Measurements from ENCODE around the gene PLEKHM3.

The PLEKHM3 gene

GRCh38 chr2:207868855-207869596 lies 156.3 kb downstream of the PLEKHM3 start:
- no peak overlapping the region for H3K18ac ChIP-seq (ENCODE audit: low read depth in 1 of 2, low read length in 2 of 2)
- no peak overlapping the region for H3K14ac ChIP-seq (ENCODE audit: low read length in 2 of 2)
- H3K27ac ChIP-seq (ENCODE audit: low read length, poor library complexity, severe bottlenecking), result peak overlapping the region; percentile 83
- H3K9ac ChIP-seq (ENCODE audit: low read length), result peak overlapping the region; percentile 63
- no peaks in the 10 kb centered on the region for H3K36me3 ChIP-seq (ENCODE audit: control insufficient read depth in 1 of 2, insufficient read depth in 2 of 2, low read depth in 1 of 2, low read length in 2 of 2)
- H3K4me3 ChIP-seq (ENCODE audit: insufficient read depth in 1 of 2, low read depth in 1 of 2, low read length in 2 of 2), result no peak overlapping the region
- H2AFZ ChIP-seq (ENCODE audit: low read depth, low read length), result no peak overlapping the region
- H3K4ac ChIP-seq (ENCODE audit: low read depth in 1 of 2, low read length in 2 of 2), result no peak overlapping the region
- H2BK120ac ChIP-seq (ENCODE audit: low read depth, low read length), result no peak overlapping the region
- no peak overlapping the region for H4K8ac ChIP-seq (ENCODE audit: low read length)
- no peak overlapping the region for H2AK5ac ChIP-seq (ENCODE audit: low read length, severe bottlenecking)
- WGBS, result 89% methylated on average over 5 of the region's 5 CpGs
- H3K79me1 ChIP-seq (replicated peaks; ENCODE audit: low read length, poor library complexity, severe bottlenecking), result peaks cover 3% of the 10 kb centered on the region
- no peak for DNase-seq
- H2BK15ac ChIP-seq (ENCODE audit: low read depth, poor library complexity, severe bottlenecking), result no peak overlapping the region
- H3K4me2 ChIP-seq (ENCODE audit: low read length, poor library complexity, severe bottlenecking), result no peak overlapping the region
- H3K27me3 ChIP-seq (ENCODE audit: control insufficient read depth in 1 of 2, insufficient read depth in 1 of 2, low read length in 2 of 2), result no peaks in the 10 kb centered on the region
- H3K9me3 ChIP-seq (ENCODE audit: control insufficient read depth, low read length), result no peaks in the 10 kb centered on the region
- H2BK12ac ChIP-seq (ENCODE audit: low read length in 2 of 2), result no peak overlapping the region
- peaks cover 5% of the 10 kb centered on the region for H3K4me1 ChIP-seq (ENCODE audit: control insufficient read depth, insufficient read depth, low read depth, low read length)
- H3K23ac ChIP-seq (ENCODE audit: low read length in 2 of 2), result no peak overlapping the region
- no peak overlapping the region for H2BK5ac ChIP-seq (ENCODE audit: low read depth, low read length, poor library complexity, severe bottlenecking)
- no peak overlapping the region for H4K91ac ChIP-seq (ENCODE audit: low read length)

- Histone ChIP-seq H3K4me1 (ENCODE audit: control insufficient read depth, insufficient read depth, low read depth, low read length) (peaks cover 10% of the 10 kb centered on the region), H4K91ac (ENCODE audit: low read length) (no peak overlapping the region), H3K4me2 (ENCODE audit: low read length, poor library complexity, severe bottlenecking) (no peak overlapping the region), H3K14ac (ENCODE audit: low read length in 2 of 2) (no peak overlapping the region), H2AFZ (ENCODE audit: low read depth, low read length) (no peak overlapping the region), H2BK5ac (ENCODE audit: low read depth, low read length, poor library complexity, severe bottlenecking) (no peak overlapping the region), H3K36me3 (ENCODE audit: control insufficient read depth in 1 of 2, insufficient read depth in 2 of 2, low read depth in 1 of 2, low read length in 2 of 2) (no peaks in the 10 kb centered on the region), H4K8ac (ENCODE audit: low read length) (no peak overlapping the region), H3K27ac (ENCODE audit: low read length, poor library complexity, severe bottlenecking) (no peak overlapping the region), H3K4ac (ENCODE audit: low read depth in 1 of 2, low read length in 2 of 2) (no peak overlapping the region), H3K9me3 (ENCODE audit: control insufficient read depth, low read length) (no peaks in the 10 kb centered on the region), H2AK5ac (ENCODE audit: low read length, severe bottlenecking) (peak overlapping the region; percentile 60), H2BK120ac (ENCODE audit: low read depth, low read length) (no peak overlapping the region), H3K27me3 (ENCODE audit: control insufficient read depth in 1 of 2, insufficient read depth in 1 of 2, low read length in 2 of 2) (no peaks in the 10 kb centered on the region), H3K4me3 (ENCODE audit: insufficient read depth in 1 of 2, low read depth in 1 of 2, low read length in 2 of 2) (no peak overlapping the region), H2BK15ac (ENCODE audit: low read depth, poor library complexity, severe bottlenecking) (no peak overlapping the region), H2BK12ac (ENCODE audit: low read length in 2 of 2) (no peak overlapping the region), H3K9ac (ENCODE audit: low read length) (no peak overlapping the region), H3K18ac (ENCODE audit: low read depth in 1 of 2, low read length in 2 of 2) (no peak overlapping the region), H3K79me1 (replicated peaks; ENCODE audit: low read length, poor library complexity, severe bottlenecking) (peaks cover 3% of the 10 kb centered on the region), H3K23ac (ENCODE audit: low read length in 2 of 2) (no peak overlapping the region)
- WGBS, result 100% methylated on average over 1 of the region's 1 CpG
- DNase-seq, result no peak
These were observed 157.4 kb downstream of the PLEKHM3 start for GRCh38 chr2:207867905-207868304.

GRCh38 chr2:207867056-207867455 lies 158.3 kb downstream of the PLEKHM3 start:
- Histone ChIP-seq H2AK5ac (ENCODE audit: low read length, severe bottlenecking) (no peak overlapping the region), H3K79me1 (replicated peaks; ENCODE audit: low read length, poor library complexity, severe bottlenecking) (peaks cover 3% of the 10 kb centered on the region), H2BK5ac (ENCODE audit: low read depth, low read length, poor library complexity, severe bottlenecking) (no peak overlapping the region), H2BK120ac (ENCODE audit: low read depth, low read length) (no peak overlapping the region), H3K9ac (ENCODE audit: low read length) (no peak overlapping the region), H3K27ac (ENCODE audit: low read length, poor library complexity, severe bottlenecking) (no peak overlapping the region), H2BK15ac (ENCODE audit: low read depth, poor library complexity, severe bottlenecking) (no peak overlapping the region), H3K9me3 (ENCODE audit: control insufficient read depth, low read length) (no peaks in the 10 kb centered on the region), H2AFZ (ENCODE audit: low read depth, low read length) (no peak overlapping the region), H3K18ac (ENCODE audit: low read depth in 1 of 2, low read length in 2 of 2) (no peak overlapping the region), H3K4me1 (ENCODE audit: control insufficient read depth, insufficient read depth, low read depth, low read length) (peaks cover 10% of the 10 kb centered on the region), H3K4me3 (ENCODE audit: insufficient read depth in 1 of 2, low read depth in 1 of 2, low read length in 2 of 2) (no peak overlapping the region), H2BK12ac (ENCODE audit: low read length in 2 of 2) (no peak overlapping the region), H3K36me3 (ENCODE audit: control insufficient read depth in 1 of 2, insufficient read depth in 2 of 2, low read depth in 1 of 2, low read length in 2 of 2) (no peaks in the 10 kb centered on the region), H3K4me2 (ENCODE audit: low read length, poor library complexity, severe bottlenecking) (no peak overlapping the region), H3K27me3 (ENCODE audit: control insufficient read depth in 1 of 2, insufficient read depth in 1 of 2, low read length in 2 of 2) (no peaks in the 10 kb centered on the region), H3K23ac (ENCODE audit: low read length in 2 of 2) (no peak overlapping the region), H3K14ac (ENCODE audit: low read length in 2 of 2) (no peak overlapping the region), H4K91ac (ENCODE audit: low read length) (no peak overlapping the region), H3K4ac (ENCODE audit: low read depth in 1 of 2, low read length in 2 of 2) (no peak overlapping the region), H4K8ac (ENCODE audit: low read length) (no peak overlapping the region)
- no peak for DNase-seq
- WGBS, result 67% methylated on average over 1 of the region's 3 CpGs

- 82% methylated on average over 5 of the region's 5 CpGs for WGBS
- H3K27me3 ChIP-seq (ENCODE audit: control insufficient read depth in 1 of 2, insufficient read depth in 1 of 2, low read length in 2 of 2), result no peaks in the 10 kb centered on the region
- H3K79me1 ChIP-seq (replicated peaks; ENCODE audit: low read length, poor library complexity, severe bottlenecking), result peaks cover 3% of the 10 kb centered on the region
- no peak overlapping the region for H2BK12ac ChIP-seq (ENCODE audit: low read length in 2 of 2)
- peaks cover 6% of the 10 kb centered on the region for H3K4me1 ChIP-seq (ENCODE audit: control insufficient read depth, insufficient read depth, low read depth, low read length)
- no peak overlapping the region for H3K23ac ChIP-seq (ENCODE audit: low read length in 2 of 2)
- no peak overlapping the region for H3K27ac ChIP-seq (ENCODE audit: low read length, poor library complexity, severe bottlenecking)
- no peak overlapping the region for H3K4ac ChIP-seq (ENCODE audit: low read depth in 1 of 2, low read length in 2 of 2)
- H4K8ac ChIP-seq (ENCODE audit: low read length), result no peak overlapping the region
- no peak overlapping the region for H2BK5ac ChIP-seq (ENCODE audit: low read depth, low read length, poor library complexity, severe bottlenecking)
- H3K9ac ChIP-seq (ENCODE audit: low read length), result no peak overlapping the region
- no peak overlapping the region for H3K4me3 ChIP-seq (ENCODE audit: insufficient read depth in 1 of 2, low read depth in 1 of 2, low read length in 2 of 2)
- H3K36me3 ChIP-seq (ENCODE audit: control insufficient read depth in 1 of 2, insufficient read depth in 2 of 2, low read depth in 1 of 2, low read length in 2 of 2), result peaks cover 0 to 7% of the 10 kb centered on the region in 2 experiments
- no peak overlapping the region for H3K4me2 ChIP-seq (ENCODE audit: low read length, poor library complexity, severe bottlenecking)
- no peak overlapping the region for H2BK120ac ChIP-seq (ENCODE audit: low read depth, low read length)
- no peak overlapping the region for H3K14ac ChIP-seq (ENCODE audit: low read length in 2 of 2)
- no peak overlapping the region for H4K91ac ChIP-seq (ENCODE audit: low read length)
- H3K18ac ChIP-seq (ENCODE audit: low read depth in 1 of 2, low read length in 2 of 2), result no peak overlapping the region
- H2AK5ac ChIP-seq (ENCODE audit: low read length, severe bottlenecking), result no peak overlapping the region
- no peak overlapping the region for H2AFZ ChIP-seq (ENCODE audit: low read depth, low read length)
- no peaks in the 10 kb centered on the region for H3K9me3 ChIP-seq (ENCODE audit: control insufficient read depth, low read length)
- no peak for DNase-seq
- H2BK15ac ChIP-seq (ENCODE audit: low read depth, poor library complexity, severe bottlenecking), result no peak overlapping the region
These were observed 160.1 kb downstream of the PLEKHM3 start for GRCh38 chr2:207865210-207865609.
